Measurements from ENCODE around the gene CCDC181. TPM values are rescaled to one million over a fixed set of nuclear protein-coding genes. Genes with fewer than 3 reads are reported as not detected.

CCDC181 gene
- total RNA-seq, 1 donor from 2014 or later: 0.90 TPM

DNA sequence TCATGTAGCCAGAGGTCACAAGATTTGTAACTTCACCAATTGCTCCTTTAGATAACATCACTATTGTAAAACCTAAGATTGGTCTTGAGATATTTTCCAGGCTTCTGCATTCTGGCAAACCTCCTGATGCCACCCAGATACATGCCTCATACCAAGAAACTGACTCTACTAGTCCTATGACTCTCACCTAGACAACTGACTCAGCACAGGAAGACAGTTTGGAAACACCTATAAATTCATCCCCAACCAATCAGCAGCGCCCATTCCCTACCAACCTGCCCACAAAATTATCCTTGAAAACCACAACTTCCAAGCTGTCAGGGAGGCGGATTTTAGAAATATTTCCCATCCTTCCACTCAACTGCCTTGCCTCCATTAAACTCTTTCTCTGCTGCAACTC lies 62.3 kb downstream of the CCDC181 start:
- H3K4me1 Mint-ChIP-seq (ENCODE audit: low read depth): peaks cover 36% of the 10 kb centered on the region
- H3K27ac Mint-ChIP-seq (ENCODE audit: unreplicated experiment): no peak overlapping the region
- peaks cover 4% of the 10 kb centered on the region for H3K36me3 Mint-ChIP-seq (ENCODE audit: low read depth)
- DNase-seq (ENCODE audit: low spot score): no peak
- H3K27me3 Mint-ChIP-seq (ENCODE audit: low read depth): no peaks in the 10 kb centered on the region
- no peak overlapping the region for H3K4me3 Mint-ChIP-seq (ENCODE audit: unreplicated experiment)
- TF ChIP-seq, protein P1, sequence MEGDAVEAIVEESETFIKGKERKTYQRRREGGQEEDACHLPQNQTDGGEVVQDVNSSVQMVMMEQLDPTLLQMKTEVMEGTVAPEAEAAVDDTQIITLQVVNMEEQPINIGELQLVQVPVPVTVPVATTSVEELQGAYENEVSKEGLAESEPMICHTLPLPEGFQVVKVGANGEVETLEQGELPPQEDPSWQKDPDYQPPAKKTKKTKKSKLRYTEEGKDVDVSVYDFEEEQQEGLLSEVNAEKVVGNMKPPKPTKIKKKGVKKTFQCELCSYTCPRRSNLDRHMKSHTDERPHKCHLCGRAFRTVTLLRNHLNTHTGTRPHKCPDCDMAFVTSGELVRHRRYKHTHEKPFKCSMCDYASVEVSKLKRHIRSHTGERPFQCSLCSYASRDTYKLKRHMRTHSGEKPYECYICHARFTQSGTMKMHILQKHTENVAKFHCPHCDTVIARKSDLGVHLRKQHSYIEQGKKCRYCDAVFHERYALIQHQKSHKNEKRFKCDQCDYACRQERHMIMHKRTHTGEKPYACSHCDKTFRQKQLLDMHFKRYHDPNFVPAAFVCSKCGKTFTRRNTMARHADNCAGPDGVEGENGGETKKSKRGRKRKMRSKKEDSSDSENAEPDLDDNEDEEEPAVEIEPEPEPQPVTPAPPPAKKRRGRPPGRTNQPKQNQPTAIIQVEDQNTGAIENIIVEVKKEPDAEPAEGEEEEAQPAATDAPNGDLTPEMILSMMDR (IDR thresholded peaks at IDR 0.05): no peak
- H3K9me3 Mint-ChIP-seq (ENCODE audit: low read depth): peaks cover 3% of the 10 kb centered on the region

DNA sequence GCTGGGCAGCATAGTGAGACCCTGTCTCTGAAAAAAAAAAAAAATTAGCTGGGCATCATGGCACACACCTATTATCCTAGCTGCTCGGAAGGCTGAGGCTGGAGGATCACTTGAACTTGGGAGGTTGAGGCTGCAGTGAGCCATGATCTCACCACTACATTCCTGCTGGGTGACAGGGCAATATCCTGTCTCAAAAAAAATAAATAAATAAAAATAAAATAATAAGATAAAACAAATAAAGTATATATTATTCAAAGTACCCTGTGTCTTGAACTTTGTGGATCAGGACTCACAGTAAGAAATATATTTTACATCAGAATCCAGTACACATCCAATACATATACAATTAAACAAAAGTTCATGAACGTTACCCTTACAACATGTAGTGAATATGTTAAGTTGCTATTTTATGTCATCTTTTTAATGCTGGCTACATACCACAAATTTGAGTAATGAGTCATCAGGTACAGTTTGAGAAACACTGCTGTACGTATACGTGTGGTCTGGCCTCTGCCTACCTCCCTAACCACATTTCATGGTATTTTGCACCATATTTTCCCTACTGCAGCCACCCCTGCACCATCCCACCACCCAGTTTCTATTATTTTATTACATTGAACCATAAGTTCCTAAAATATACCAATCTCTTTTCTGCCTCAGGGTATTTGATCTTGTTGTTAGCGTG lies 64.1 kb downstream of the CCDC181 start:
- Mint-ChIP-seq H3K27me3 (ENCODE audit: low read depth) (no peaks in the 10 kb centered on the region), H3K4me3 (ENCODE audit: unreplicated experiment) (peak overlapping the region; percentile 14), H3K4me1 (ENCODE audit: low read depth) (peaks cover 27% of the 10 kb centered on the region), H3K27ac (ENCODE audit: unreplicated experiment) (peak overlapping the region; percentile 95), H3K9me3 (ENCODE audit: low read depth) (peaks cover 3% of the 10 kb centered on the region), H3K36me3 (ENCODE audit: low read depth) (peaks cover 2% of the 10 kb centered on the region)
- DNase-seq (ENCODE audit: low spot score): no peak
- TF ChIP-seq, protein P1 (IDR thresholded peaks at IDR 0.05): no peak

DNA sequence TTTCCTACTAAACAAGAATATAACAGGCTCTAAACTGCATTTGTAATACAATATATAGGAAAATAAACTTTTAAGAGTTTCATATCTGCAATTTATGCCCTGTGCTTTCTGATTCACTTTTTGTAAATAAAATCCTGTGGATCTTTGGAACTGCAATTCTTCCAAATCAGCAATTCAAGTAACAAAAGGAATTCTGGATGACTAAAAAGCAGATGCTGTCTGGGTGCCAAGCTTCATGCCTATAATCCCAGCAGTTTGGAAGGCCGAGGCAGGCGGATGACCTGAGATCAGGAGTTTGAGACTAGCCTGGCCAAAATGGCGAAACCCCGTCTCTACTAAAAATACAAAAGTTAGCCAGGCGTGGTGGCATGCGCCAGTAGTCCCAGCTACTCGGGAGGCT lies 66.0 kb downstream of the CCDC181 start:
- DNase-seq (ENCODE audit: low spot score): no peak
- H3K4me1 Mint-ChIP-seq (ENCODE audit: low read depth): peaks cover 27% of the 10 kb centered on the region
- peak overlapping the region; percentile 36 for H3K27ac Mint-ChIP-seq (ENCODE audit: unreplicated experiment)
- peaks cover 2% of the 10 kb centered on the region for H3K36me3 Mint-ChIP-seq (ENCODE audit: low read depth)
- TF ChIP-seq, protein P1 (IDR thresholded peaks at IDR 0.05): no peak
- no peak overlapping the region for H3K4me3 Mint-ChIP-seq (ENCODE audit: unreplicated experiment)
- peaks cover 3% of the 10 kb centered on the region for H3K9me3 Mint-ChIP-seq (ENCODE audit: low read depth)
- H3K27me3 Mint-ChIP-seq (ENCODE audit: low read depth): no peaks in the 10 kb centered on the region

DNA sequence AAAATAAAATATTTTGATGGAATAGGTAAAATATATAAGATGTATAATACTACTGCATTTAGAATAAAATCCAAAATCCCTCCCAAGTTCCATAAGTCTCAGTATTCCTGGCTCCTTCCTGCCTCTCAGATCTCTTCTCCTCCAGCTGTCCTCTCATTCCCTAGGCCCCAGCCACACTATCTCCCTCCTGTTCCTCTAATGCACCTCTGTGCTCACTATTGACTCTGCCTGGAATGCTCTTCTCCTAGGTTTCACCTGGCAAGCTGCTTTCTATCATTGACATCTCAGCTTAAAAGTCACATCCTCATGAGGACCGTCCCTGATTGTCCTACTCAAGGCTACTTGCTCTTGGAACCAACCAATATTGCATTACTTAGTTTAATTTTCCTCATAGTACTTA lies 66.9 kb downstream of the CCDC181 start:
- Mint-ChIP-seq H3K36me3 (ENCODE audit: low read depth) (peaks cover 2% of the 10 kb centered on the region), H3K27ac (ENCODE audit: unreplicated experiment) (no peak overlapping the region), H3K9me3 (ENCODE audit: low read depth) (peaks cover 3% of the 10 kb centered on the region), H3K27me3 (ENCODE audit: low read depth) (no peaks in the 10 kb centered on the region), H3K4me1 (ENCODE audit: low read depth) (peaks cover 27% of the 10 kb centered on the region), H3K4me3 (ENCODE audit: unreplicated experiment) (no peak overlapping the region)
- TF ChIP-seq, protein P1 (IDR thresholded peaks at IDR 0.05): no peak
- DNase-seq (ENCODE audit: low spot score): no peak

DNA sequence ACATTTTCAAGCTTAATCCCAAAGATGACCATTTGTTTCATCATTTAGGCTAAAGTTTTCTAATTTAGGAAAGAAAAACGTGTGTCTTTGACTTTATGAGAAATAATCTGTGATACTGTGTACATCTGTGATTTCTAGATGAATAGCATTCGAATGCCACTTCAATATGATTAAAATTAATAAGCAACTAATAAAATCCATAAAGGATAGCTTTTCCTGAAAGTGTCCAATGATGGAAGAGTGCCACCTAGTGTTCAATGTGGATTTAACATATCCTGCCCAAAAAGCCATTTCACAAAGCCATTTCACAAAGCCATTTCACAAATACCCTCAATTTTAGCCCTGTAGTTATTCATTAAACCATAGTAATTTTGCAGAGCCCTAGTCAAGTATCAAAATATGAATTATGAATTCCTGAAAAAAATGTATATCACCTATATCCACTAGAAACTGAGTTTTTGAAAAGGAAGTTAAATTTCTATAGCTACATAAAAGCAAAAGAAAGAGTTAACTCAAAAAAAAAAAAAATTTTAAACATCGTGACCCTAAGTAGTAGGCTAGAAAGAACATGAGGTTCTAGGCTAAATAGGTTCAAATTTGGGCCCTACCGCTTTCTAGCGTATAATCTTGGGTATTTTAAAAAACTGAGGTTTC lies 78.8 kb downstream of the CCDC181 start:
- H3K36me3 Mint-ChIP-seq (ENCODE audit: low read depth): peaks cover 2% of the 10 kb centered on the region
- TF ChIP-seq, protein P1 (IDR thresholded peaks at IDR 0.05): peak; percentile 98

More for the DNA sequence above, 78.8 kb downstream of the CCDC181 start:
- H3K4me1 Mint-ChIP-seq (ENCODE audit: low read depth): peaks cover 4% of the 10 kb centered on the region
- H3K27ac Mint-ChIP-seq (ENCODE audit: unreplicated experiment): no peak overlapping the region
- no peak overlapping the region for H3K4me3 Mint-ChIP-seq (ENCODE audit: unreplicated experiment)
- peaks cover 14% of the 10 kb centered on the region for H3K9me3 Mint-ChIP-seq (ENCODE audit: low read depth)
- no peak for DNase-seq (ENCODE audit: low spot score)
- no peaks in the 10 kb centered on the region for H3K27me3 Mint-ChIP-seq (ENCODE audit: low read depth)

Measured in chondrocyte (in vitro differentiated cells).